GM12874 (cell line): ENCODE measurements around the gene SLC9A9.

Experiments used
- CTCF ChIP-seq: IDR thresholded peaks from 2 replicates; pipeline ENCODE4 v1.5.1; 2011; ENCODE audit warnings: low read depth, mild to moderate bottlenecking, control low read depth, low read length, moderate library complexity; ENCODE audit not compliant: insufficient read depth

The SLC9A9 gene

GRCh38 chr3:143429628-143430514 is 418.4 kb downstream of the SLC9A9 start:
- no peak for TF ChIP-seq CTCF

GRCh38 chr3:143428294-143428693 is 420.0 kb downstream of the SLC9A9 start:
- TF ChIP-seq CTCF, result no peak

- no peak for TF ChIP-seq CTCF
These were observed 420.6 kb downstream of the SLC9A9 start for GRCh38 chr3:143427631-143428030.

DNA sequence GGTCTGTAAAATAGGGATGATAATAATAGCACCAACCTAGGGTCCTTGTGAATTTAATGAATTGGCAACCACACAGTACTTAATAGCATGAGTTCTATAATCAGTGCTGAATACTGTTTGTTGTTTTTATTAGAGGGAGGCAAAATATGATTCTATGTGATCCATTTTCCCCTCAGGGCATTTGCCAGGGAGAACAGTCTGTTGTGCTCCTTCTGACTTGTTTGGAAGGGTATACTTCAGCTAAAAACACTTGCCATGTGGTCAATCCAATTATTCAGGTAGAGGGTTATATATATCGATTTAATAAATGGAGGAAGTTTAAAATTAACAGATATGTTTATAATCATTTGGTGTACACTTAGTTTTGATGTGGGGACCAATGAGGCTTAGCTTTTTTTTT is 423.4 kb downstream of the SLC9A9 start:
- no peak for TF ChIP-seq CTCF

DNA sequence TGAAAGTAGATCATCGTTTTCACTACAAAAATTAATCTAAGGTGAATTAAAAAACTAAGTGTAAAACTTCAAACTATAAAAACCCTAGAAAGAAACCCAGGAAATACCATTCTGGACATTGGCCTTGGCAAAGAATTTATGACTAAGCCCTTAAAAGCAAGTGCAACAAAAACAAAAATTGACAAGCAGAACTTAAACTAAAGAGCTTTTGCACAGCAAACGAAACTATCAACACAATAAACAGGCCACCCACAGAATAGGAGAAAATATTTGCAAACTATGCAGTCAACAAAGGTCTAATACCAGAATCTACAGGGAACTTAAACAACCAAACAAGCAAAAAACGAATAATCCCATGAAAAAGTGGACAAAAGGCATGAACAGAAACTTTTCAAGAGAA is 426.7 kb downstream of the SLC9A9 start:
- TF ChIP-seq CTCF, result no peak

DNA sequence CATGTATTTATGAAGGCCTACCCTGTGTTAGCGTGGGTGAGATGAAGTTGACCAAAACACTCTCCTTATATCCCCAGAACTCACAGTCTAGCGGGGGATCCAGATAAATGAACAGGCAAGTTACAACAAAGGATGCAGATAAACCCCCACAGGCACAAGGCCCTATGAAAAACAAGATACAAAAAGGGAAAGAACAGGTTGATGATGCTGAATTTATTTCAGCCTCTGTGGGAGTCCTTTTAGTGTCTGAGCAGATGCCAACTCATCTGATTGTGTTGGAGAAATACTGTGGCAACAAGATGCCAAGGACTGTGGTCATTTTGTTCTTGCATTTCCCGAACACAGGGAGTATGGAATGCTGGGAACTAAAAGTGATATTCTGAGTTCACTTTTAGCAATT is 428.7 kb downstream of the SLC9A9 start:
- no peak for TF ChIP-seq CTCF

GRCh38 chr3:143418391-143418790 is 429.9 kb downstream of the SLC9A9 start:
- no peak for TF ChIP-seq CTCF
